Ramos (cell line): ENCODE measurements around the gene SLF1.

ENCODE experiments used
- in situ Hi-C: fragments of 300-500 bp; cut with MboI; formaldehyde crosslinking; loops from one replicate; pipeline ENCODE4 v1.14.3; 2022; ENCODE audit warnings: low sequenced_read_pairs; ENCODE audit not compliant: unreplicated experiment

The SLF1 gene

GRCh38 chr5:94658272-94658671 lies 39.8 kb downstream of the SLF1 start:
- in situ Hi-C loops, result no loop called here

GRCh38 chr5:94660506-94660905 lies 42.0 kb downstream of the SLF1 start:
- in situ Hi-C loops, result no loop called here

- in situ Hi-C loops, result no loop called here
These were observed 42.6 kb downstream of the SLF1 start for GRCh38 chr5:94661086-94661485.

- in situ Hi-C loops, result no loop called here
These were observed 49.5 kb downstream of the SLF1 start for GRCh38 chr5:94667937-94668336.

GRCh38 chr5:94670726-94671125 lies 52.3 kb downstream of the SLF1 start:
- in situ Hi-C loops, result no loop called here

- in situ Hi-C loops, result no loop called here
These were observed 54.3 kb downstream of the SLF1 start for GRCh38 chr5:94672746-94673145.

GRCh38 chr5:94674490-94675382 lies 56.3 kb downstream of the SLF1 start:
- in situ Hi-C loops, result no loop called here

- in situ Hi-C loops, result no loop called here
These were observed 57.6 kb downstream of the SLF1 start for GRCh38 chr5:94675965-94676618.

GRCh38 chr5:94682814-94683520 lies 64.5 kb downstream of the SLF1 start:
- in situ Hi-C loops, result no loop called here

- in situ Hi-C loops, result no loop called here
These were observed 71.4 kb downstream of the SLF1 start for GRCh38 chr5:94689908-94690307.

- in situ Hi-C loops, result no loop called here
These were observed 72.3 kb downstream of the SLF1 start for GRCh38 chr5:94690778-94691177.

GRCh38 chr5:94691291-94691690 lies 72.8 kb downstream of the SLF1 start:
- in situ Hi-C loops, result no loop called here

- in situ Hi-C loops, result no loop called here
These were observed 73.5 kb downstream of the SLF1 start for GRCh38 chr5:94691949-94692348.

GRCh38 chr5:94692581-94692980 lies 74.1 kb downstream of the SLF1 start:
- in situ Hi-C loops, result no loop called here

GRCh38 chr5:94693043-94693822 lies 74.8 kb downstream of the SLF1 start:
- in situ Hi-C loops, result no loop called here

- in situ Hi-C loops, result no loop called here
These were observed 75.4 kb downstream of the SLF1 start for GRCh38 chr5:94693845-94694370.

GRCh38 chr5:94694671-94695070 lies 76.2 kb downstream of the SLF1 start:
- in situ Hi-C loops, result no loop called here

- in situ Hi-C loops, result no loop called here
These were observed 79.7 kb downstream of the SLF1 start for GRCh38 chr5:94698197-94698596.

- in situ Hi-C loops, result no loop called here
These were observed 81.1 kb downstream of the SLF1 start for GRCh38 chr5:94699562-94699961.

GRCh38 chr5:94700592-94700991 lies 82.1 kb downstream of the SLF1 start:
- in situ Hi-C loops, result no loop called here
